ENCODE data around the gene LRRC74B. TPM values are rescaled to one million over a fixed set of nuclear protein-coding genes. Genes with fewer than 3 reads are reported as not detected.
A peak's percentile ranks its signal among the peaks of the same experiment; 100 is the strongest.

Gene LRRC74B
- total and polyA plus RNA-seq, 2 experiments from 2014 or later: not detected

DNA sequence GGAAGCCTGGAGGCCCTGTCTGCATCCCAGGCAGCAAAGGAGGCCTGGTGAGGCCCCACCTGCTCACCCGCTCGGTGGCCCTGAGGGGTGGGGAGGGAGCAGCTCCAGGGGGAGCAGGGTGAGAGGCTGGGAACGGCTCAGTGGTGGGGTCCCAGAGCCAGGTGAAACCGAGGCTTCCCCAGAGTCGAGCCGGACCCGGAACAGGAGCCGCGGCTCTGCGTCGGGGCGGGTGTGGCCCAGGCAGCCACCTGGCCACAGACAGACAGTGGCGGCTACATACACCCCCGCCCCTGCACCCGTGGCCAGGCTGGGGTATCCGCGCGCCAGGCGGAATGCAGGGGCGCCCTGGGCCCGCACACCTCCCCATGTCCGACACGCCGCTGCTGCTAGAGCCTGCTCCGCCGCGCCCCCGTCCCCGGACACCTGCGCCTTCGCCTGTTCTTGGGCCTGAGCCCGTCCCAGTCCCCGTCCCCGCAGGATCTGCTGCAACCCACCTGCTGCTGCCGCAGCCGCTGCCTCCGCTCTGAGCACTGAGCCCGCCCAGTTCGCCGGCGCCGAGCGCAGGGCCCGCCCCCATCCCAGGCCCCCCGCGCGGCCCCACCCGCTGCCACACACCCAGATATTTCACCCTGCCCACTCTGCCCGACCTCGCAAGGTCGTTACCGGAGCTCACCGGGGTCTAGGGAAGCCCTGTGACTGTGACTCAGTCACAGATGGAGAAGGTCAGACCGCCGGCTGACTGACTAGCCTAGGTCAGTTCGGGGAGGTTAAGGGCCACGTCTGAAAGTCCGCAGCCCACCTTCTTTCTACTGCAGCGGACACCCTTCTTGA lies 13.5 kb upstream of the LRRC74B start, which contains the start of gene SLC7A4:
Gene SLC7A4, minus strand, starts transcription at position 525 of the 831 bp plus-strand sequence. CDS start 749 bp downstream, outside the sequence.
- H3K36me3 Mint-ChIP-seq (ENCODE audit: low read depth): no peaks in the 10 kb centered on the region

DNA sequence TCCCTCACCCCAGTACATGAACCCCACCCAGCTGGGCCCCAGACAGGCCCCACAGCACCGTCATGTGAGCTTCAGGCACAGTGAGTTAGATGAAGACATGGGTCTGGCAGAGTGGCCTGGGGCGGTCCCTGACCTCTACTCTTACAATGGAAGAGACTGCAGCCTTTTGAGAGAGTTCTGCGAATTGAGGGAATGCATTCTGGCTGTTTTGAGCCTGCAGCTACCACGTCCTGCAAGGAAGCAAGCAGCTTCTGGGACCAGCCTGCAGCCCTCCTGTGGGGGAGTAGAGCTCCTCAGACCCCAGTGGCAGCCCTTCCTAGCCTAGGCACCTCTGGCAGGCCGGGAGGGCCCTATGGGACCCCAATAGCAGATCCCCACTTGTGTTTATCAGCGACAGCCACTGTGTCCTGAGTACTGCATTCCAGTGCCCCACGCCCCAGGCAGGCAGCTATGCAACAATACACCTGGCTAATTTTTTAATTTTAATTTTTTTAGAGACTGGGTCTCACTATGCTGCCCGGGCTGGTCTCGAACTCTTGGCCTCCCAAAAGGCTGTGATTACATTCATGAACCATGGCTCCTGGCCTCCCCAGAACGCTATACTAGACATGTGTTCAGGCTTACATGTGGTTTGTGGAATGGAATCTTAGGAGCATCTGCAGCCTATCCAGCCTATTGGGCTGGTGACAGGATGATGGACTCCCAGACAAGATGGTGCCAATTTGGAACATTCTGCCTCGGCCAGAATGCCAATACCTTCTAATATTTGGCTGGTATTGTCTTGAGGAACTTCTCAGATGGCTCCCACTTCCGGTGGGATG lies 12.7 kb upstream of the LRRC74B start:
- Histone ChIP-seq H3F3A (replicated peaks; ENCODE audit: low read depth) (no peaks in the 10 kb centered on the region), H3K79me2 (replicated peaks; ENCODE audit: insufficient read depth) (no peaks in the 10 kb centered on the region), H2AFZ (peak overlapping the region; percentile 100), H3K36me3 (ENCODE audit: insufficient read depth) (no peaks in the 10 kb centered on the region), H3K27me3 (ENCODE audit: insufficient read depth) (peaks cover 26% of the 10 kb centered on the region), H3K9me2 (ENCODE audit: insufficient read depth) (no peaks in the 10 kb centered on the region), H3K4me2 (peak overlapping the region; percentile 90), H3K27ac (ENCODE audit: low read depth) (no peak overlapping the region), H3K4me3 (peak overlapping the region; percentile 76), H4K20me1 (replicated peaks; ENCODE audit: insufficient read depth) (no peaks in the 10 kb centered on the region), H3K4me1 (ENCODE audit: insufficient read depth) (peaks cover 3% of the 10 kb centered on the region; the same call in 1 of the 2 replicates)
- Mint-ChIP-seq H3K4me1 (peaks cover 8% of the 10 kb centered on the region), H3K27me3 (ENCODE audit: insufficient read depth, low read depth, poor library complexity) (peaks cover 34% of the 10 kb centered on the region), H3K4me3 (peak overlapping the region; percentile 77), H3K36me3 (ENCODE audit: low read depth) (no peaks in the 10 kb centered on the region), H3K9me3 (no peaks in the 10 kb centered on the region; the same call in 2 of the 3 replicates), H3K27ac (no peak overlapping the region)
- TF ChIP-seq ZNF114 (CRISPR knock-in tag; IDR thresholded peaks at IDR 0.05) (no peak), EZH2phosphoT487 (IDR thresholded peaks at IDR 0.05; ENCODE audit: unreplicated experiment) (no peak), ZNF331 (CRISPR knock-in tag; IDR thresholded peaks at IDR 0.05; ENCODE audit: low read depth) (no peak), NANOG (IDR thresholded peaks at IDR 0.05; ENCODE audit: borderline replicate concordance) (no peak), STAT1 (IDR thresholded peaks at IDR 0.05; ENCODE audit: unreplicated experiment) (no peak)
- TF ChIP-seq, protein P1, sequence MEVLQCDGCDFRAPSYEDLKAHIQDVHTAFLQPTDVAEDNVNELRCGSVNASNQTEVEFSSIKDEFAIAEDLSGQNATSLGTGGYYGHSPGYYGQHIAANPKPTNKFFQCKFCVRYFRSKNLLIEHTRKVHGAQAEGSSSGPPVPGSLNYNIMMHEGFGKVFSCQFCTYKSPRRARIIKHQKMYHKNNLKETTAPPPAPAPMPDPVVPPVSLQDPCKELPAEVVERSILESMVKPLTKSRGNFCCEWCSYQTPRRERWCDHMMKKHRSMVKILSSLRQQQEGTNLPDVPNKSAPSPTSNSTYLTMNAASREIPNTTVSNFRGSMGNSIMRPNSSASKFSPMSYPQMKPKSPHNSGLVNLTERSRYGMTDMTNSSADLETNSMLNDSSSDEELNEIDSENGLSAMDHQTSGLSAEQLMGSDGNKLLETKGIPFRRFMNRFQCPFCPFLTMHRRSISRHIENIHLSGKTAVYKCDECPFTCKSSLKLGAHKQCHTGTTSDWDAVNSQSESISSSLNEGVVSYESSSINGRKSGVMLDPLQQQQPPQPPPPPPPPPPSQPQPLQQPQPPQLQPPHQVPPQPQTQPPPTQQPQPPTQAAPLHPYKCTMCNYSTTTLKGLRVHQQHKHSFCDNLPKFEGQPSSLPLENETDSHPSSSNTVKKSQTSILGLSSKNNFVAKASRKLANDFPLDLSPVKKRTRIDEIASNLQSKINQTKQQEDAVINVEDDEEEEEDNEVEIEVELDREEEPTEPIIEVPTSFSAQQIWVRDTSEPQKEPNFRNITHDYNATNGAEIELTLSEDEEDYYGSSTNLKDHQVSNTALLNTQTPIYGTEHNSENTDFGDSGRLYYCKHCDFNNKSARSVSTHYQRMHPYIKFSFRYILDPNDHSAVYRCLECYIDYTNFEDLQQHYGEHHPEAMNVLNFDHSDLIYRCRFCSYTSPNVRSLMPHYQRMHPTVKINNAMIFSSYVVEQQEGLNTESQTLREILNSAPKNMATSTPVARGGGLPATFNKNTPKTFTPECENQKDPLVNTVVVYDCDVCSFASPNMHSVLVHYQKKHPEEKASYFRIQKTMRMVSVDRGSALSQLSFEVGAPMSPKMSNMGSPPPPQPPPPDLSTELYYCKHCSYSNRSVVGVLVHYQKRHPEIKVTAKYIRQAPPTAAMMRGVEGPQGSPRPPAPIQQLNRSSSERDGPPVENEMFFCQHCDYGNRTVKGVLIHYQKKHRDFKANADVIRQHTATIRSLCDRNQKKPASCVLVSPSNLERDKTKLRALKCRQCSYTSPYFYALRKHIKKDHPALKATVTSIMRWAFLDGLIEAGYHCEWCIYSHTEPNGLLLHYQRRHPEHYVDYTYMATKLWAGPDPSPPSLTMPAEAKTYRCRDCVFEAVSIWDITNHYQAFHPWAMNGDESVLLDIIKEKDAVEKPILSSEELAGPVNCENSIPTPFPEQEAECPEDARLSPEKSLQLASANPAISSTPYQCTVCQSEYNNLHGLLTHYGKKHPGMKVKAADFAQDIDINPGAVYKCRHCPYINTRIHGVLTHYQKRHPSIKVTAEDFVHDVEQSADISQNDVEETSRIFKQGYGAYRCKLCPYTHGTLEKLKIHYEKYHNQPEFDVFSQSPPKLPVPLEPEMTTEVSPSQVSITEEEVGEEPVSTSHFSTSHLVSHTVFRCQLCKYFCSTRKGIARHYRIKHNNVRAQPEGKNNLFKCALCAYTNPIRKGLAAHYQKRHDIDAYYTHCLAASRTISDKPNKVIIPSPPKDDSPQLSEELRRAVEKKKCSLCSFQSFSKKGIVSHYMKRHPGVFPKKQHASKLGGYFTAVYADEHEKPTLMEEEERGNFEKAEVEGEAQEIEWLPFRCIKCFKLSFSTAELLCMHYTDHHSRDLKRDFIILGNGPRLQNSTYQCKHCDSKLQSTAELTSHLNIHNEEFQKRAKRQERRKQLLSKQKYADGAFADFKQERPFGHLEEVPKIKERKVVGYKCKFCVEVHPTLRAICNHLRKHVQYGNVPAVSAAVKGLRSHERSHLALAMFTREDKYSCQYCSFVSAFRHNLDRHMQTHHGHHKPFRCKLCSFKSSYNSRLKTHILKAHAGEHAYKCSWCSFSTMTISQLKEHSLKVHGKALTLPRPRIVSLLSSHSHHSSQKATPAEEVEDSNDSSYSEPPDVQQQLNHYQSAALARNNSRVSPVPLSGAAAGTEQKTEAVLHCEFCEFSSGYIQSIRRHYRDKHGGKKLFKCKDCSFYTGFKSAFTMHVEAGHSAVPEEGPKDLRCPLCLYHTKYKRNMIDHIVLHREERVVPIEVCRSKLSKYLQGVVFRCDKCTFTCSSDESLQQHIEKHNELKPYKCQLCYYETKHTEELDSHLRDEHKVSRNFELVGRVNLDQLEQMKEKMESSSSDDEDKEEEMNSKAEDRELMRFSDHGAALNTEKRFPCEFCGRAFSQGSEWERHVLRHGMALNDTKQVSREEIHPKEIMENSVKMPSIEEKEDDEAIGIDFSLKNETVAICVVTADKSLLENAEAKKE (CRISPR knock-in tag; IDR thresholded peaks at IDR 0.05): no peak
- DNase-seq (ENCODE audit: low spot score): no peak
- peak; percentile 27 for ATAC-seq

More for the DNA sequence above, 13.5 kb upstream of the LRRC74B start, which contains the start of gene SLC7A4:
- peak; percentile 82 for ATAC-seq
- Histone ChIP-seq H3F3A (replicated peaks; ENCODE audit: low read depth) (no peaks in the 10 kb centered on the region), H3K4me3 (peak within 1 kb of the TSS; percentile 76), H3K4me1 (ENCODE audit: insufficient read depth) (peaks cover 3% of the 10 kb centered on the region; the same call in 1 of the 2 replicates), H3K79me2 (replicated peaks; ENCODE audit: insufficient read depth) (no peaks in the 10 kb centered on the region), H3K36me3 (ENCODE audit: insufficient read depth) (no peaks in the 10 kb centered on the region), H3K4me2 (peak within 1 kb of the TSS; percentile 90), H4K20me1 (replicated peaks; ENCODE audit: insufficient read depth) (no peaks in the 10 kb centered on the region), H3K9me2 (ENCODE audit: insufficient read depth) (no peaks in the 10 kb centered on the region), H3K27ac (ENCODE audit: low read depth) (no peak within 1 kb of the TSS), H3K27me3 (ENCODE audit: insufficient read depth) (peaks cover 26% of the 10 kb centered on the region), H2AFZ (peak within 1 kb of the TSS; percentile 100)
- peaks cover 8% of the 10 kb centered on the region for H3K4me1 Mint-ChIP-seq
- H3K27me3 Mint-ChIP-seq (ENCODE audit: insufficient read depth, low read depth, poor library complexity): peaks cover 34% of the 10 kb centered on the region
- TF ChIP-seq, protein P2, sequence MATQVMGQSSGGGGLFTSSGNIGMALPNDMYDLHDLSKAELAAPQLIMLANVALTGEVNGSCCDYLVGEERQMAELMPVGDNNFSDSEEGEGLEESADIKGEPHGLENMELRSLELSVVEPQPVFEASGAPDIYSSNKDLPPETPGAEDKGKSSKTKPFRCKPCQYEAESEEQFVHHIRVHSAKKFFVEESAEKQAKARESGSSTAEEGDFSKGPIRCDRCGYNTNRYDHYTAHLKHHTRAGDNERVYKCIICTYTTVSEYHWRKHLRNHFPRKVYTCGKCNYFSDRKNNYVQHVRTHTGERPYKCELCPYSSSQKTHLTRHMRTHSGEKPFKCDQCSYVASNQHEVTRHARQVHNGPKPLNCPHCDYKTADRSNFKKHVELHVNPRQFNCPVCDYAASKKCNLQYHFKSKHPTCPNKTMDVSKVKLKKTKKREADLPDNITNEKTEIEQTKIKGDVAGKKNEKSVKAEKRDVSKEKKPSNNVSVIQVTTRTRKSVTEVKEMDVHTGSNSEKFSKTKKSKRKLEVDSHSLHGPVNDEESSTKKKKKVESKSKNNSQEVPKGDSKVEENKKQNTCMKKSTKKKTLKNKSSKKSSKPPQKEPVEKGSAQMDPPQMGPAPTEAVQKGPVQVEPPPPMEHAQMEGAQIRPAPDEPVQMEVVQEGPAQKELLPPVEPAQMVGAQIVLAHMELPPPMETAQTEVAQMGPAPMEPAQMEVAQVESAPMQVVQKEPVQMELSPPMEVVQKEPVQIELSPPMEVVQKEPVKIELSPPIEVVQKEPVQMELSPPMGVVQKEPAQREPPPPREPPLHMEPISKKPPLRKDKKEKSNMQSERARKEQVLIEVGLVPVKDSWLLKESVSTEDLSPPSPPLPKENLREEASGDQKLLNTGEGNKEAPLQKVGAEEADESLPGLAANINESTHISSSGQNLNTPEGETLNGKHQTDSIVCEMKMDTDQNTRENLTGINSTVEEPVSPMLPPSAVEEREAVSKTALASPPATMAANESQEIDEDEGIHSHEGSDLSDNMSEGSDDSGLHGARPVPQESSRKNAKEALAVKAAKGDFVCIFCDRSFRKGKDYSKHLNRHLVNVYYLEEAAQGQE (IDR thresholded peaks at IDR 0.05; ENCODE audit: unreplicated experiment): no peak
- TF ChIP-seq EZH2 (IDR thresholded peaks at IDR 0.05; ENCODE audit: low read depth, unreplicated experiment): peak; percentile 22
- DNase-seq (ENCODE audit: low spot score): peak; percentile 51
- peak within 1 kb of the TSS; percentile 77 for H3K4me3 Mint-ChIP-seq
- no peak within 1 kb of the TSS for H3K27ac Mint-ChIP-seq
- H3K9me3 Mint-ChIP-seq: no peaks in the 10 kb centered on the region; the same call in 2 of the 3 replicates
